Fibroblast of lung (primary cell): ENCODE data around the gene DENND4A. TPM values are rescaled to one million over a fixed set of nuclear protein-coding genes. Genes with fewer than 3 reads are reported as not detected.

Source experiments
- DNase-seq, 2 donors: peaks; one replicate each; pipeline versions ENCODE4 v3.0.0 to v3.0.0-alpha.2; 2010; ENCODE audit warnings: low read depth in 2 of 2
- H2AFZ ChIP-seq: 2 replicates; pipeline ENCODE4 v1.5.1; 2012; ENCODE audit warnings: low read length, control low read depth, inconsistent platforms
- H3K27ac ChIP-seq: 2 replicates; pipeline ENCODE4 v1.5.1; 2011; ENCODE audit warnings: low read length, control low read depth; ENCODE audit not compliant: insufficient read depth
- H3K27me3 ChIP-seq: 2 replicates; pipeline ENCODE4 v1.5.1; 2011; ENCODE audit warnings: mild to moderate bottlenecking, low read length; ENCODE audit not compliant: control insufficient read depth, insufficient read depth
- H3K36me3 ChIP-seq: 2 replicates; pipeline ENCODE4 v1.5.1; 2011; ENCODE audit warnings: low read length; ENCODE audit not compliant: control insufficient read depth, insufficient read depth
- H3K4me1 ChIP-seq: 2 replicates; pipeline ENCODE4 v1.5.1; 2011; ENCODE audit warnings: low read length; ENCODE audit not compliant: control insufficient read depth, insufficient read depth; ENCODE audit errors: extremely low read depth
- H3K4me2 ChIP-seq: 2 replicates; pipeline ENCODE4 v1.5.1; 2011; ENCODE audit warnings: low read length, control low read depth; ENCODE audit not compliant: insufficient read depth; ENCODE audit errors: extremely low read depth
- H3K4me3 ChIP-seq, 4 experiments: fragments of 200-600 bp in 1 of 4; sonication (generic) in 1 of 4; replicated peaks in 1 of 4; 2 replicates each; pipeline ENCODE4 v1.5.1; 2011 to 2016; ENCODE audit warnings: low read length in 4 of 4, low read depth in 3 of 4, mild to moderate bottlenecking in 3 of 4, control low read depth in 2 of 4, inconsistent platforms in 1 of 4, mixed read lengths in 1 of 4; ENCODE audit not compliant: insufficient read depth in 1 of 4; ENCODE audit errors: control extremely low read depth in 1 of 4
- H3K79me2 ChIP-seq: 2 replicates; pipeline ENCODE4 v1.5.1; 2012; ENCODE audit warnings: mild to moderate bottlenecking, low read length, inconsistent platforms; ENCODE audit not compliant: control insufficient read depth, insufficient read depth
- H3K9ac ChIP-seq: 2 replicates; pipeline ENCODE4 v1.5.1; 2011; ENCODE audit warnings: mild to moderate bottlenecking, low read length, control low read depth; ENCODE audit not compliant: insufficient read depth
- H3K9me3 ChIP-seq: 2 replicates; pipeline ENCODE4 v1.5.1; 2012; ENCODE audit warnings: low read depth, low read length; ENCODE audit not compliant: control insufficient read depth, insufficient read depth
- H4K20me1 ChIP-seq: 2 replicates; pipeline ENCODE4 v1.5.1; 2011; ENCODE audit warnings: low read length; ENCODE audit not compliant: control insufficient read depth, insufficient read depth; ENCODE audit errors: extremely low read depth
- EZH2 ChIP-seq: IDR thresholded peaks from 2 replicates; pipeline ENCODE4 v1.5.1; 2012; ENCODE audit warnings: low read length, control low read depth, mild to moderate bottlenecking; ENCODE audit errors: missing control alignments
- polyA plus RNA-seq, 2 donors: library from polyadenylated mRNA; depleted of rRNA in 1 of 2; stranded (reverse) in 1 of 2; unstranded in 1 of 2; fragments of >200 nt; gene quantifications; 2 replicates each; pipeline ENCODE4 v1.2.1, GENCODE V29; 2011 to 2012; ENCODE audit warnings: missing spikeins in 1 of 2
- total RNA-seq: library from RNA; depleted of rRNA; stranded (reverse); fragments of >200 nt; gene quantifications from 2 replicates; pipeline ENCODE4 v1.2.1, GENCODE V29; 2014
- TF ChIP-seq, protein P1 (sequence below), 2 donors: IDR thresholded peaks in 1 of 2; conservative IDR thresholded peaks in 1 of 2; 1 replicate in 1 of 2; 2 replicates in 1 of 2; pipeline ENCODE4 v1.5.1; 2011 to 2012; ENCODE audit warnings: low read length in 2 of 2, control low read depth in 1 of 2, inconsistent platforms in 1 of 2, low read depth in 1 of 2, mild to moderate bottlenecking in 1 of 2

DENND4A gene
- total and polyA plus RNA-seq, 2 donors (not counting 1 experiment from before 2014, with no cell fraction given), result 16.7 to 30.6 TPM

DNA sequence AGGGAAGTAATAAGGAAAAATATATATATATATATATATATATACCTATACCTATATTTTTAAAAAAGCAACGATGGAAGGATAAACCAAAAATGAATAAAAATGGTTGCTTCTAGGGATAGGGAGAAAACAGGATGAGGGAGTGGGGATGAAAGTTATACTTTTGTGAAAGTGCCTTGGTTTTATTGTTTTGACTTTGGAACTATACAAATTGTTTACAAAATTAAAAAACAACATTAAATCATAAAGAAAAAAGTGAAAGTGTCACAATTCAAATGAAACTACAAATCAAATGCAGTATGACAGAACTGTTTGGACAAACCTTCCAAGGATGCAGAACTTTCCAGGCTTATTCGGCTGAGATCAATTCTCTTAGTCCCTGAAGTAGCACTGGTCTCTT is 116.0 kb downstream of the DENND4A start:
- no peaks in the 10 kb centered on the region for H3K9me3 ChIP-seq
- no peak overlapping the region for H2AFZ ChIP-seq
- no peak for TF ChIP-seq EZH2
- TF ChIP-seq, protein P1, sequence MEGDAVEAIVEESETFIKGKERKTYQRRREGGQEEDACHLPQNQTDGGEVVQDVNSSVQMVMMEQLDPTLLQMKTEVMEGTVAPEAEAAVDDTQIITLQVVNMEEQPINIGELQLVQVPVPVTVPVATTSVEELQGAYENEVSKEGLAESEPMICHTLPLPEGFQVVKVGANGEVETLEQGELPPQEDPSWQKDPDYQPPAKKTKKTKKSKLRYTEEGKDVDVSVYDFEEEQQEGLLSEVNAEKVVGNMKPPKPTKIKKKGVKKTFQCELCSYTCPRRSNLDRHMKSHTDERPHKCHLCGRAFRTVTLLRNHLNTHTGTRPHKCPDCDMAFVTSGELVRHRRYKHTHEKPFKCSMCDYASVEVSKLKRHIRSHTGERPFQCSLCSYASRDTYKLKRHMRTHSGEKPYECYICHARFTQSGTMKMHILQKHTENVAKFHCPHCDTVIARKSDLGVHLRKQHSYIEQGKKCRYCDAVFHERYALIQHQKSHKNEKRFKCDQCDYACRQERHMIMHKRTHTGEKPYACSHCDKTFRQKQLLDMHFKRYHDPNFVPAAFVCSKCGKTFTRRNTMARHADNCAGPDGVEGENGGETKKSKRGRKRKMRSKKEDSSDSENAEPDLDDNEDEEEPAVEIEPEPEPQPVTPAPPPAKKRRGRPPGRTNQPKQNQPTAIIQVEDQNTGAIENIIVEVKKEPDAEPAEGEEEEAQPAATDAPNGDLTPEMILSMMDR (conservative IDR thresholded peaks at IDR 0.05 in 1 of 2, IDR thresholded peaks at IDR 0.05 in 1 of 2; ENCODE audit: low read depth in 1 of 2, low read length in 2 of 2), result no peak
- no peaks in the 10 kb centered on the region for H3K79me2 ChIP-seq
- H3K27ac ChIP-seq, result no peak overlapping the region
- no peak overlapping the region for H3K4me2 ChIP-seq
- H3K36me3 ChIP-seq, result no peaks in the 10 kb centered on the region
- no peak for DNase-seq
- no peaks in the 10 kb centered on the region for H3K4me1 ChIP-seq
- H3K4me3 ChIP-seq, result no peak overlapping the region
- no peak overlapping the region for H3K9ac ChIP-seq
- no peaks in the 10 kb centered on the region for H4K20me1 ChIP-seq
- no peaks in the 10 kb centered on the region for H3K27me3 ChIP-seq

DNA sequence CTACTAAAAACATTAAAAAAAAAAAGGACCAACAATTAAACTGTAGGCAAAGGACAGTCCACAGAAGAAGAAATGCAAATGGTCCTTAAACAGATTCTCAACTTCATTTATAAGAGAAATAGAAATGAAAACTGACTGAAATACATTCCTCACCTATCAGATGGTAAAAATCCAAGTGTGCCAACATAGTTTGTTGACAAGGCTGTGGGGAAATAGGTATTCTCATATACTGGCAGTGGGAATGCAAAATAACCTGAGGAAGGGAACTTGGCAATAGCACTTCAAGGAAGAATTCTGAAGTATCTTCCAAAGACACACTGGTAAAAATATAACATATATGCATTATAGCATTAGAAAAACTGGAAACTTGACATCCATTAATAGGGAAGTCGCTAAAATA is 116.5 kb downstream of the DENND4A start:
- no peak overlapping the region for H2AFZ ChIP-seq
- DNase-seq, result no peak
- H3K79me2 ChIP-seq, result no peaks in the 10 kb centered on the region
- TF ChIP-seq EZH2, result no peak
- TF ChIP-seq, protein P1 (conservative IDR thresholded peaks at IDR 0.05 in 1 of 2, IDR thresholded peaks at IDR 0.05 in 1 of 2; ENCODE audit: low read depth in 1 of 2, low read length in 2 of 2), result no peak
- H3K9me3 ChIP-seq, result no peaks in the 10 kb centered on the region
- no peaks in the 10 kb centered on the region for H4K20me1 ChIP-seq
- no peak overlapping the region for H3K27ac ChIP-seq
- no peaks in the 10 kb centered on the region for H3K27me3 ChIP-seq
- no peak overlapping the region for H3K4me3 ChIP-seq
- H3K36me3 ChIP-seq, result no peaks in the 10 kb centered on the region
- H3K4me2 ChIP-seq, result no peak overlapping the region
- H3K4me1 ChIP-seq, result no peaks in the 10 kb centered on the region
- no peak overlapping the region for H3K9ac ChIP-seq

DNA sequence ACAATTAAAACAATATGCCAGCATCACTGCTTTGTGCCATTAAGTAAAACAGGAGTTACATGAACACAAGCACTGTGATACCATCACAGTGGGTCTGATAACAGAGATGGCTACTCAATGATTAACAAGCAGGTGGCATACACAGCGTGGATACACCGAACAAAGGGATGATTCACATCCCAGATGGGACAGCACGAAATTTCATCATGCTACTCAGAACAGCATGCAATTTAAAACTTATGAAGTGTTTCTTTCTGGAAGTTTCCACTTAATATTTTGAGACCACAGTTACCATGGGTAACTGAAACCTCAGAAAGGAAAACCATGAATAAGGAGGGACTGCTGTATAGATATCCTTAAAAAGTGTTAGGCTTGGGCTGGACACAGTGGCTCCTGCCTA is 125.8 kb downstream of the DENND4A start:
- no peak overlapping the region for H3K4me3 ChIP-seq
- no peak overlapping the region for H3K27ac ChIP-seq
- no peak overlapping the region for H3K4me2 ChIP-seq
- no peaks in the 10 kb centered on the region for H4K20me1 ChIP-seq
- no peaks in the 10 kb centered on the region for H3K27me3 ChIP-seq
- no peak overlapping the region for H2AFZ ChIP-seq
- TF ChIP-seq EZH2, result no peak
- TF ChIP-seq, protein P1 (conservative IDR thresholded peaks at IDR 0.05 in 1 of 2, IDR thresholded peaks at IDR 0.05 in 1 of 2; ENCODE audit: low read depth in 1 of 2, low read length in 2 of 2), result no peak
- no peak overlapping the region for H3K9ac ChIP-seq
- DNase-seq, result peak; percentile 66 to 68
- H3K79me2 ChIP-seq, result no peaks in the 10 kb centered on the region
- no peaks in the 10 kb centered on the region for H3K4me1 ChIP-seq
- H3K9me3 ChIP-seq, result no peaks in the 10 kb centered on the region
- no peaks in the 10 kb centered on the region for H3K36me3 ChIP-seq
